HEK293 (cell line): Measurements from ENCODE around the gene DISC1.

Experiments used
- CTCF ChIA-PET: fragments of 350-600 bp; formaldehyde crosslinking; extraction: SDS; loops from one replicate; lab custom pipeline; 2021; ENCODE audit warnings: antibody characterized with exemption; lab: Yijun Ruan, JAX
- POLR2A ChIA-PET: fragments of 300-600 bp; formaldehyde crosslinking; extraction: SDS; loops from one replicate; lab custom pipeline; 2020; ENCODE audit warnings: antibody characterized with exemption, inconsistent platforms; lab: Yijun Ruan, JAX
- H3K27ac ChIP-seq: fragments of 200-500 bp; sonication (Bioruptor generic); 2 replicates; pipeline ENCODE4 v1.5.1; 2014; ENCODE audit warnings: low read depth, low read length, control low read depth, inconsistent platforms; ENCODE audit errors: extremely low read depth
- H3K36me3 ChIP-seq, 2 experiments: fragments of 200-500 bp in 1 of 2; sonication (Bioruptor generic) in 1 of 2; 1 replicate in 1 of 2; 2 replicates in 1 of 2; pipeline ENCODE4 v1.5.1; 2014 to 2017; ENCODE audit warnings: inconsistent platforms in 2 of 2, low read length in 2 of 2; ENCODE audit not compliant: control insufficient read depth in 2 of 2, insufficient read depth in 1 of 2
- H3K4me1 ChIP-seq: fragments of 200-500 bp; sonication (Bioruptor generic); 2 replicates; pipeline ENCODE4 v1.5.1; 2014; ENCODE audit warnings: mild to moderate bottlenecking, low read length, inconsistent platforms; ENCODE audit not compliant: control insufficient read depth, insufficient read depth
- H3K4me3 ChIP-seq: 2 replicates; pipeline ENCODE4 v1.5.1; 2011; ENCODE audit warnings: low read depth, mild to moderate bottlenecking, control low read depth, low read length, moderate library complexity
- H3K9me3 ChIP-seq: fragments of 200-500 bp; sonication (Bioruptor generic); 2 replicates; pipeline ENCODE4 v1.5.1; 2014; ENCODE audit warnings: low read depth, low read length, inconsistent platforms; ENCODE audit not compliant: control insufficient read depth, insufficient read depth
- AEBP2 ChIP-seq: fragments of 450-650 bp; formaldehyde crosslinking; IDR thresholded peaks from 2 replicates; pipeline ENCODE4 v1.5.1; 2016; ENCODE audit warnings: missing biosample characterization, missing genetic modification characterization, borderline replicate concordance
- PRDM1 ChIP-seq: fragments of 450-650 bp; formaldehyde crosslinking; IDR thresholded peaks from 2 replicates; pipeline ENCODE4; 2016; ENCODE audit warnings: missing biosample characterization, missing genetic modification characterization
- PRDM10 ChIP-seq: fragments of 450-650 bp; formaldehyde crosslinking; IDR thresholded peaks from 2 replicates; pipeline ENCODE4 v1.5.1; 2016; ENCODE audit warnings: missing biosample characterization, missing genetic modification characterization
- PRDM4 ChIP-seq: fragments of 450-650 bp; formaldehyde crosslinking; IDR thresholded peaks from 2 replicates; pipeline ENCODE4 v1.5.1; 2017; ENCODE audit warnings: missing biosample characterization, missing genetic modification characterization
- ZBTB20 ChIP-seq: fragments of 450-650 bp; formaldehyde crosslinking; IDR thresholded peaks from 2 replicates; pipeline ENCODE4 v1.5.1; 2016; ENCODE audit warnings: missing biosample characterization, missing genetic modification characterization
- ZBTB21 ChIP-seq: fragments of 450-650 bp; formaldehyde crosslinking; IDR thresholded peaks from 2 replicates; pipeline ENCODE4 v1.5.1; 2017; ENCODE audit warnings: missing biosample characterization, missing genetic modification characterization
- ZNF114 ChIP-seq: fragments of 450-650 bp; formaldehyde crosslinking; IDR thresholded peaks from 2 replicates; pipeline ENCODE4 v1.5.0; 2017; ENCODE audit warnings: missing biosample characterization, missing genetic modification characterization
- ZNF138 ChIP-seq: fragments of 450-650 bp; formaldehyde crosslinking; IDR thresholded peaks from 2 replicates; pipeline ENCODE4 v1.5.1; 2016; ENCODE audit warnings: missing biosample characterization, missing genetic modification characterization, borderline replicate concordance
- ZNF157 ChIP-seq: fragments of 450-650 bp; formaldehyde crosslinking; IDR thresholded peaks from 2 replicates; pipeline ENCODE4 v1.5.1; 2016; ENCODE audit warnings: missing biosample characterization, missing genetic modification characterization
- ZNF214 ChIP-seq: fragments of 450-650 bp; formaldehyde crosslinking; IDR thresholded peaks from 2 replicates; pipeline ENCODE4 v1.5.1; 2017; ENCODE audit warnings: missing biosample characterization, mild to moderate bottlenecking, missing genetic modification characterization, borderline replicate concordance
- ZNF311 ChIP-seq: fragments of 450-650 bp; formaldehyde crosslinking; IDR thresholded peaks from 2 replicates; pipeline ENCODE4 v1.5.1; 2017; ENCODE audit warnings: missing biosample characterization, missing genetic modification characterization, borderline replicate concordance
- ZNF366 ChIP-seq: fragments of 450-650 bp; formaldehyde crosslinking; conservative IDR thresholded peaks from 2 replicates; pipeline ENCODE4 v1.5.1; 2016; ENCODE audit warnings: missing biosample characterization, missing genetic modification characterization
- ZNF398 ChIP-seq: fragments of 450-650 bp; formaldehyde crosslinking; IDR thresholded peaks from 2 replicates; pipeline ENCODE4 v1.5.1; 2017; ENCODE audit warnings: missing biosample characterization, missing genetic modification characterization
- ZNF416 ChIP-seq: fragments of 450-650 bp; formaldehyde crosslinking; IDR thresholded peaks from 2 replicates; pipeline ENCODE4 v1.5.1; 2016; ENCODE audit warnings: missing biosample characterization, missing genetic modification characterization
- ZNF449 ChIP-seq: fragments of 450-650 bp; formaldehyde crosslinking; IDR thresholded peaks from 2 replicates; pipeline ENCODE4 v1.5.1; 2017; ENCODE audit warnings: missing biosample characterization, mild to moderate bottlenecking, missing genetic modification characterization, moderate library complexity
- ZNF521 ChIP-seq: fragments of 450-650 bp; formaldehyde crosslinking; IDR thresholded peaks from 2 replicates; pipeline ENCODE4 v1.5.1; 2017; ENCODE audit warnings: missing biosample characterization, mild to moderate bottlenecking, missing genetic modification characterization
- ZNF530 ChIP-seq: fragments of 450-650 bp; formaldehyde crosslinking; IDR thresholded peaks from 2 replicates; pipeline ENCODE4 v1.5.1; 2016; ENCODE audit warnings: low read depth, missing biosample characterization, missing genetic modification characterization
- ZNF548 ChIP-seq: fragments of 450-650 bp; formaldehyde crosslinking; IDR thresholded peaks from 2 replicates; pipeline ENCODE4 v1.5.1; 2016; ENCODE audit warnings: missing biosample characterization, missing genetic modification characterization
- ZNF561 ChIP-seq: fragments of 450-650 bp; IDR thresholded peaks from 2 replicates; pipeline ENCODE4 v1.5.1; 2018; ENCODE audit warnings: missing biosample characterization, missing genetic modification characterization, borderline replicate concordance
- ZNF571 ChIP-seq: fragments of 450-650 bp; formaldehyde crosslinking; IDR thresholded peaks from 2 replicates; pipeline ENCODE4 v1.5.0; 2017; ENCODE audit warnings: missing biosample characterization, missing genetic modification characterization
- ZNF692 ChIP-seq: fragments of 450-650 bp; formaldehyde crosslinking; IDR thresholded peaks from 2 replicates; pipeline ENCODE4 v1.5.1; 2016; ENCODE audit warnings: missing biosample characterization, missing genetic modification characterization
- ZNF776 ChIP-seq: fragments of 450-650 bp; formaldehyde crosslinking; IDR thresholded peaks from 2 replicates; pipeline ENCODE4 v1.5.0; 2017; ENCODE audit warnings: missing biosample characterization, missing genetic modification characterization, borderline replicate concordance
- TF ChIP-seq, protein P1 (sequence below): fragments of 450-650 bp; formaldehyde crosslinking; IDR thresholded peaks from 2 replicates; pipeline ENCODE4 v1.5.1; 2016; ENCODE audit warnings: missing biosample characterization, missing genetic modification characterization

The DISC1 gene

DNA sequence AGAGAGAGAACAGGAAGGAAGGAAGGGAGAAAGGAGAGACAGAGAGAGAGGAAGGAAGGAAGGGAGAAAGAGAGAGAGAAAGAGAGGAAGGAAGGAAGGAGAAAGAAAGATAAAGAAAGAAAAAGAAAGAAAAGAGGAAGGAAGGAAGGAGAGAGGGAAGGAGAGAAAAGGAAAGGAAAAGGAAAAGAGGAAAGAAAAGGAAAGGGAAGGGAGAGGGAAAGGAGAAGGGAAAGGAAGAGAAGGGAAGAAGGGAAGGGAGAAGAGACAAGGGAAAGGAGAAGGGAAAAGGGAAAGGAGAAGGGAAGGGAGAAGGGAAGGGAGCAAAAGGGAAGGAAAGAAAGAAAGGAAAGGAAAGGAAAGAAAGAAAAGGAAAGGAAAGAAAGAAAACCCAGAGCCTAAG, 404.6 kb downstream of the DISC1 start:
- Histone ChIP-seq H3K4me3 (no peak overlapping the region), H3K36me3 (no peaks in the 10 kb centered on the region; a peak in 1 of 3 replicates), H3K4me1 (no peaks in the 10 kb centered on the region; the same call in 1 of the 2 replicates), H3K9me3 (no peaks in the 10 kb centered on the region), H3K27ac (no peak overlapping the region)
- ChIA-PET CTCF (no interaction called here), POLR2A (no interaction called here)
- TF ChIP-seq ZBTB21 (tag by site-specific recombination) (no peak), PRDM10 (tag by site-specific recombination) (no peak), ZNF776 (tag by site-specific recombination) (0 out of 2 replicates have a peak, but pooled peaks have one; percentile 16), ZBTB20 (tag by site-specific recombination) (no peak), ZNF521 (peak; percentile 61), PRDM1 (tag by site-specific recombination) (peak; percentile 100), ZNF548 (tag by site-specific recombination) (no peak), ZNF571 (0 out of 2 replicates have a peak, but pooled peaks have one; percentile 31), ZNF114 (tag by site-specific recombination) (0 out of 2 replicates have a peak, but pooled peaks have one; percentile 72), ZNF214 (tag by site-specific recombination) (no peak), ZNF398 (peak; percentile 18; the same call in 1 of the 2 replicates), ZNF311 (tag by site-specific recombination) (no peak), ZNF692 (no peak), PRDM4 (tag by site-specific recombination) (no peak), ZNF138 (tag by site-specific recombination) (no peak), ZNF416 (tag by site-specific recombination) (no peak), ZNF366 (tag by site-specific recombination) (peak; percentile 98), ZNF449 (tag by site-specific recombination) (no peak), ZNF157 (0 out of 2 replicates have a peak, but pooled peaks have one; percentile 43), ZNF561 (tag by site-specific recombination) (no peak), AEBP2 (tag by site-specific recombination) (no peak), ZNF530 (tag by site-specific recombination) (0 out of 2 replicates have a peak, but pooled peaks have one; percentile 13)
- TF ChIP-seq, protein P1, sequence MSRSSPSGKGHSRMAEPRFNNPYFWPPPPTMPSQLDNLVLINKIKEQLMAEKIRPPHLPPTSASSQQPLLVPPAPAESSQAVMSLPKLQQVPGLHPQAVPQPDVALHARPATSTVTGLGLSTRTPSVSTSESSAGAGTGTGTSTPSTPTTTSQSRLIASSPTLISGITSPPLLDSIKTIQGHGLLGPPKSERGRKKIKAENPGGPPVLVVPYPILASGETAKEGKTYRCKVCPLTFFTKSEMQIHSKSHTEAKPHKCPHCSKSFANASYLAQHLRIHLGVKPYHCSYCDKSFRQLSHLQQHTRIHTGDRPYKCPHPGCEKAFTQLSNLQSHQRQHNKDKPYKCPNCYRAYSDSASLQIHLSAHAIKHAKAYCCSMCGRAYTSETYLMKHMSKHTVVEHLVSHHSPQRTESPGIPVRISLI (tag by site-specific recombination): no peak
